KMS-11 (cell line): ENCODE data around the gene SLC24A4.

Experiments
- H2AFZ ChIP-seq: fragments of 200-600 bp; sonication (generic); 2 replicates; pipeline ENCODE4 v1.6.1; 2016; ENCODE audit warnings: antibody characterized with exemption, mixed run types, low read depth
- H3K27ac ChIP-seq: fragments of 200-600 bp; sonication (generic); 2 replicates; pipeline ENCODE4 v1.6.1; 2016; ENCODE audit warnings: mild to moderate bottlenecking, mixed run types
- H3K27me3 ChIP-seq: fragments of 200-600 bp; sonication (generic); 2 replicates; pipeline ENCODE4 v1.6.1; 2017; ENCODE audit warnings: mild to moderate bottlenecking, low read depth, mixed run types, moderate library complexity; ENCODE audit not compliant: insufficient read depth
- H3K36me3 ChIP-seq: fragments of 200-600 bp; sonication (generic); 2 replicates; pipeline ENCODE4 v1.6.1; 2017; ENCODE audit warnings: mild to moderate bottlenecking, mixed run types; ENCODE audit not compliant: insufficient read depth
- H3K4me1 ChIP-seq: fragments of 200-600 bp; sonication (generic); 2 replicates; pipeline ENCODE4 v1.6.1; 2016; ENCODE audit warnings: mild to moderate bottlenecking, low read depth, mixed run types; ENCODE audit not compliant: poor library complexity, severe bottlenecking
- H3K4me2 ChIP-seq: fragments of 200-600 bp; sonication (generic); 2 replicates; pipeline ENCODE4 v1.7.0; 2016; ENCODE audit warnings: mild to moderate bottlenecking, mixed run types
- H3K4me3 ChIP-seq: fragments of 200-600 bp; sonication (generic); IDR thresholded peaks from 2 replicates; pipeline ENCODE4 v1.6.1; 2017; ENCODE audit warnings: low read depth, low read length, mixed read lengths; ENCODE audit not compliant: insufficient read depth
- H3K79me2 ChIP-seq: fragments of 200-600 bp; sonication (generic); 2 replicates; pipeline ENCODE4 v1.6.1; 2016; ENCODE audit warnings: low read depth, mixed run types; ENCODE audit not compliant: insufficient read depth
- H3K9ac ChIP-seq: fragments of 200-600 bp; sonication (generic); 2 replicates; pipeline ENCODE4 v1.6.1; 2016; ENCODE audit warnings: mild to moderate bottlenecking, mixed run types
- H4K20me1 ChIP-seq: fragments of 200-600 bp; sonication (generic); 2 replicates; pipeline ENCODE4 v1.6.1; 2016; ENCODE audit warnings: mild to moderate bottlenecking, mixed run types; ENCODE audit not compliant: insufficient read depth
- CTCF ChIP-seq: fragments of 200-600 bp; sonication (generic); conservative IDR thresholded peaks from 2 replicates; pipeline ENCODE4 v1.6.1; 2017; ENCODE audit warnings: low read depth, mild to moderate bottlenecking, antibody characterized with exemption, low read length, moderate library complexity, mixed read lengths

SLC24A4 gene

GRCh38 chr14:92443741-92444140 lies 120.8 kb downstream of the SLC24A4 start:
- no peaks in the 10 kb centered on the region for H4K20me1 ChIP-seq
- no peak overlapping the region for H3K4me2 ChIP-seq
- H3K27ac ChIP-seq = no peak overlapping the region
- H3K9ac ChIP-seq = no peak overlapping the region
- H3K4me3 ChIP-seq = no peak overlapping the region
- H3K4me1 ChIP-seq = peaks cover 17% of the 10 kb centered on the region
- no peak for TF ChIP-seq CTCF
- H3K79me2 ChIP-seq = no peaks in the 10 kb centered on the region
- no peaks in the 10 kb centered on the region for H3K27me3 ChIP-seq
- no peaks in the 10 kb centered on the region for H3K36me3 ChIP-seq
- no peak overlapping the region for H2AFZ ChIP-seq

- H4K20me1 ChIP-seq = no peaks in the 10 kb centered on the region
- H3K4me3 ChIP-seq = no peak overlapping the region
- no peak overlapping the region for H2AFZ ChIP-seq
- no peak for TF ChIP-seq CTCF
- no peak overlapping the region for H3K4me2 ChIP-seq
- no peaks in the 10 kb centered on the region for H3K79me2 ChIP-seq
- no peak overlapping the region for H3K9ac ChIP-seq
- H3K4me1 ChIP-seq = peaks cover 4% of the 10 kb centered on the region
- no peaks in the 10 kb centered on the region for H3K27me3 ChIP-seq
- no peak overlapping the region for H3K27ac ChIP-seq
- no peaks in the 10 kb centered on the region for H3K36me3 ChIP-seq
These were observed 123.8 kb downstream of the SLC24A4 start for GRCh38 chr14:92446771-92447170.

GRCh38 chr14:92447416-92448197 lies 124.6 kb downstream of the SLC24A4 start:
- Histone ChIP-seq H3K27ac (no peak overlapping the region), H3K4me3 (no peak overlapping the region), H3K36me3 (no peaks in the 10 kb centered on the region), H3K4me1 (no peaks in the 10 kb centered on the region), H3K4me2 (no peak overlapping the region), H4K20me1 (no peaks in the 10 kb centered on the region), H2AFZ (no peak overlapping the region), H3K79me2 (no peaks in the 10 kb centered on the region), H3K9ac (no peak overlapping the region), H3K27me3 (no peaks in the 10 kb centered on the region)
- no peak for TF ChIP-seq CTCF

- Histone ChIP-seq H3K36me3 (no peaks in the 10 kb centered on the region), H4K20me1 (no peaks in the 10 kb centered on the region), H3K4me1 (no peaks in the 10 kb centered on the region), H3K27me3 (no peaks in the 10 kb centered on the region), H3K27ac (no peak overlapping the region), H3K79me2 (no peaks in the 10 kb centered on the region), H3K9ac (no peak overlapping the region), H3K4me3 (no peak overlapping the region), H3K4me2 (no peak overlapping the region), H2AFZ (no peak overlapping the region)
- no peak for TF ChIP-seq CTCF
These were observed 125.8 kb downstream of the SLC24A4 start for GRCh38 chr14:92448786-92449185.
